HG02763 (cell line): ENCODE data around the gene KRT73.

Source experiments
- ATAC-seq: cut with Tn5 transposase; IDR thresholded peaks from one replicate; pipeline ENCODE4 v1.9.1; 2021; ENCODE audit warnings: mild to moderate bottlenecking, moderate library complexity; ENCODE audit not compliant: unreplicated experiment

The KRT73 gene

DNA sequence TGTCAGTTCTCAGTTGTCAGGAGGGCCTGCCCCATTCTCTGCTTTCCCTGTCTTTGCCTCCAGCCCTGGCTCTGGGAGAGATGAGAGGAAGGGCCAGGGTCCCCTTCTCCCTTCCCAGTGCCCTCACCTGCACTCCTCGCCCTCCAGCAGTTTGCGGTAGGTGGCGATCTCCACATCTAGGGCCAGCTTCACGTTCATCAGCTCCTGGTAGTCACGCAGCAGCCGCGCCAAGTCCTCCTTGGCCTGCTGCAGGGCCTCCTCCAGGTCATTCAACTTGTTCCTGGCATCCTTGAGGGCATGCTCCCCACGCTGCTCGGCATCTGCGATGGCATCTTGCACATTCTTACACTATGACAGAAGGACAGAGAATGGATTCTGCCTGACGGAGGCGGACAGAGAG lies 28.3 kb upstream of the KRT73 start:
- ATAC-seq, result no peak

DNA sequence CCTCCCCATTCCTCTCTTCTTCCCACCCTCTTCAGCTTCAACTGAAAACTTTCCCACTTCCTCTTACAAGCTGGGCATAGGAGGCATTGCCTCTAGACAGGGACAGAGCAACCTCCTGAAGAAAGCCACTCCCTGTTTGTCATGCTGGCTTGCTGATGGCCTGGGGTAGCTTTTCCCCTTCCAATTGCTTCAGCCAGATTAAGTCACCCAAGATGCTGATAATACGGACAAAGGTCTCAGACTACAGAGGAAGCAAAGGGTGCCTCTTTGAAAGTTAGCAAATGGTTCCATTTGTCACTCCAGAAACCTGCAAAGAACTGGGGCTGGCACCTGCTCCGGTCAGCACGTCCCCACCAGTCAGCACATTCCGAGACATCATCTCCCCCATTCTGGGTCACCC lies 27.6 kb upstream of the KRT73 start:
- ATAC-seq, result no peak

DNA sequence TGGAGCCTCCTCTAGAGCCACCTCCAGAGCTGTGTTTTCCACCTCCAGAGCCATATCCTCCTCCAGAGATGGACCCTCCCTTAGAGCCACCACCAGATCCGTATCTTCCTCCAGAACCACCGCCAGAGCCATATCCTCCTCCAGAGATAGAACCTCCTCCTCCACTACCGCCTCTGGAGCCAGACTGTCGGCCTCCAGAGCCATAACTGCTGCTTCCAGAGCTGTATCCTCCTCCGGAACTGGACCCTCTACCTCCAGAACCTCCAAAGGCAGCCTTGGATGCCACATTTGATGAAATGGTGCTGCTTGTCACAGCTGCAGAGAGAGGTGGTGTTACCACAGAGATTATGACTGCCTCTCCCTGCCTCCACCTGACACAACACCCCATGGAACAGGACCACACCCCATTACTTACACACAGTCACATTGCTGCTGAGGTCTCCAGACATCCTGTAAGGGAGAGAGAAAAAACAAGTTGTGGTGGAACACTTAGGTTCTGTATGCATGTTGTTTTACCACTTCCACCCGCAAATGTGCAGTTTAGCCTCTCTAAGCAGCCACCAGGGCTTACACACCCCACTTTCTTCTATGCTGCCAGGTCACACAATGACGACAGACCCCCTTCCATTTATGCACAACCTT lies 26.9 kb upstream of the KRT73 start:
- no peak for ATAC-seq

DNA sequence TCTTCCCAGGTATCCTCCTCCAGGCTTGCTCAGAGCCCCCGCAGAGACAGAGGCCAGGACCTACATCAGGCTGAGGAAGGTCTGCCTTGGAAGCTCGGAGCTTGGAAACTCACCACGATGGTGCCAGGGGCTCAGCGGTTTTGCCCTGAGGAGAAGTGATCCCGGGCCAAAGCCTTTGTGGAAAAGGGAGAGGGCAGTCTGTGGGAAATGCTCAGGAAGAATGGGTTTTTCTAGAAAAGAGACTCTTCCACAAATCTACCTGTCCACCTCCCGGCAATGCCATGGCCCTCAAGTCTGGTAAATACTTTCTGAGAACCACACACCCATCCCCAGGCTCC lies 25.7 kb upstream of the KRT73 start:
- ATAC-seq, result no peak

DNA sequence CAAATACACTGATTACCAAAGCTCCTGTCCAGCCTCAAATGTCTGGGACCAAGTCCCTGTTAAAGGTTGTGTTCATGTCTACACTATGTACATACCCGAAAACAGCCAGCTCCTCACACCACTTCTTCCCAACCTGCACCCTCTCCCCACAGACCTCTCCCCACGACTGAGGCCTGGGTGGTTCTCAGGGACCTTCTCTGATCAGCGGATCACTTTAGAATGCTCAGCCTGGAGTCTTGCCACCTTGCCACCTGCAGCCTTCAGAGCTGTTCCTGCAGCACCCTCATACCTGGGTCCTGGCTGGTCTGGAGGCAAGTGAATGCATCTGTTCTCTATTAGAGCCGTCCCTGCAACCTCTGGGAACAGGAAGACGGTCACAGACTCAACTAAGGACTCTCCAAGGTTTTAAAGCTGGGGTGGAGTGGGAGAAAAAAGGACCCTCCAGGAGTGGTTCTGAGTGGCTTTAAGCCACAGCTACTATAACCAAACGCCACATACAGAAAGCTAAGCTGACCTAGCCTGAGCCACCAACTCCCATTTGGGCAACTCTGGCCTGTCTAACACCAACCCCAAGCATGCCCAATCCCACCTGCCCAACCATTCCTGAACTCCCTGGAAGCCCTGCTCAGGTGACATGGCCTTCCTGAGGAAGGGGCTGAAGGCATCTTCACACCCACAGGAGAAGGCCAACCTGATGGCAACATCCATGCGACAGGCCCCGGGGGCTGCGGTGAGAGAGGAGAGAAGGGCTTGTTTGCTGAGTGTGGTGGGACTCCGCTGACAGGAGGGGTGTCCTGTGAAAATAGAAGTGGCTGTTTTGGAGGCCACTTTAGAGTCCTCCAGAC lies 25.1 kb upstream of the KRT73 start:
- ATAC-seq, result no peak

DNA sequence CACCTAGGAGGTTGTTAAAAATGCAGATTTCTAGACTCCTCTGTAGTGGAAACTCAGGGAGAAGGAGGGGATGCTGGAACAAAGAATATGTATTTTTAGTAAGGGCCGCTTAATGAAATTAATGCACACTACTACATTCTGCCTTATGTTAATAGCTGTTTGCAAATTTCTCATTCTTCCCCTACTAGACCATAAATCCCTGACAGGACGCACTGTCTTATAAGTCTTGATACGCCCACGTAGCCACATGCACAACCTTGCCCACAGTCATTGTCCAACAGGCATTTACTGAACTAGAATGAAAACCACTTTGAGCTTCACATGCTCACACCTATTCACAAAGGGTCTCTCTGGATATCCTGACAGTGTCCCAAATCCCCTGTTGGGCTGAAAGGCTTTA lies 23.1 kb upstream of the KRT73 start:
- no peak for ATAC-seq

DNA sequence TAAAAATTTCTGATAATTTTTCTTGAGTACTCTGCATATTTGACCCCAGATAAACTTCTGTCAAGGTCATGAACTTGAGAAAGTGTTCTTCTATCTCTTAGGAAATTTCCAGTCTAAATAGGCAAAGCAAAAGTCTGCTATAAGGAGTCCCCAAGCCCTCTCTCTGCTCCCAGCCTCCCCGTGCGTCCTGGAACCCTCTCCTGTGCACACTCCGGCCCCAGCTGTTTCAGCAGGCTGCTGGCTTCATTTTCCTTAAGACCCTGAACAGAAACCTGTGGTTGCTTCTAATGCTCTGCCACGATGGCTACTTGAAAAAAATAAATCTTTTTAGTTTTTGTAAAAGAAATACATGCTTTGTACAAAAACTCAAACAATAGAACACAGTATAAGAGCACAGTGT lies 18.9 kb upstream of the KRT73 start:
- no peak for ATAC-seq

DNA sequence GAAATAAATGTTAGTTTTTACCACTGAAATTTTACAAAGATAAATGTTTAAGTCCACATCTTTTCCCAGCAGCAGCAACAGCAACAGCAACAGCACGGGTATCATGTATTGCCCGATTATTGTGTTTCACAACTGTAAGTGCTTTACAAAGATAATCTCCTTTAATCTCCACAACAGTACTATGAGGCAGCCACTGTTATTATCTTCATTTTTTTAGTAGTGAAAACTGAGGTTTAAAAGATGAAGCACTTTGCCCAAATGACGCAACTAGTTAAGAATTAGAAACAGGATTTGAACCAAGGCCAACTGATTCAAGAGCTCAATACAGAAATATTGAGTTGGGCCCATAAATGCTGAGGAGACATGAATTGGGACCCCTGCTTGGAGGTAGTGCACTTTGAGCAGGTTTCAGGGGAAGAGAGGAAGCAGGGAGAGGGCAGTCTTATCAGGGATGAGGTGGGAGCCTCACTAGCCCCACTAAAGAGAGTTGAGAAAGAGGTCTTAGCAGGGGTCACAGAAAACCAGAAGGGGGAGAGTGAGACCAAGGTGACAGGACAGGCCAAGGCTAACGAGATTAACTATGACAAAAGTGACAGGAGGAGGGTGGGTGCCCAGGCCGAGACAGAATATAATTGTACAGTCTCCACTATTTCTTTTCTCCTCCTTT lies 18.4 kb upstream of the KRT73 start:
- ATAC-seq, result no peak

DNA sequence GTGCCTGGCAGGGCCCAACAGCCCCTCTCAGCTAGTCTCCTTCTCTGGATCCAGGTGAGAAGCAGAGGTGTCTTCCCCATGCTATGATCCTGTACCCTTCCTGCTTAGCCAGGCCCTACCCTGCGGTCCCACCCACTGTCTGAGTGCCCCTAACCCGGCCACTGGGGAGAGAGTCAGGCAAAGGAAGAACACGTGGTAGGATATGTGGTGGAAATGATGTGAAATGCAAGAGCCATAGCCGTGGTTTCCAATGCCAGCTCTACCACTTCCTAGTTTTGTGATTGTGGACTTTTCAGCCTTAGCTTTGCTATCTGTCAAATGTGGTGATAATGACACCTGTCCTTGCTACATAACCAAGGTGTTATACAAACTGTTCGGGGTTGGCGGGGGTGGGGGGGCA lies 17.8 kb upstream of the KRT73 start:
- no peak for ATAC-seq

DNA sequence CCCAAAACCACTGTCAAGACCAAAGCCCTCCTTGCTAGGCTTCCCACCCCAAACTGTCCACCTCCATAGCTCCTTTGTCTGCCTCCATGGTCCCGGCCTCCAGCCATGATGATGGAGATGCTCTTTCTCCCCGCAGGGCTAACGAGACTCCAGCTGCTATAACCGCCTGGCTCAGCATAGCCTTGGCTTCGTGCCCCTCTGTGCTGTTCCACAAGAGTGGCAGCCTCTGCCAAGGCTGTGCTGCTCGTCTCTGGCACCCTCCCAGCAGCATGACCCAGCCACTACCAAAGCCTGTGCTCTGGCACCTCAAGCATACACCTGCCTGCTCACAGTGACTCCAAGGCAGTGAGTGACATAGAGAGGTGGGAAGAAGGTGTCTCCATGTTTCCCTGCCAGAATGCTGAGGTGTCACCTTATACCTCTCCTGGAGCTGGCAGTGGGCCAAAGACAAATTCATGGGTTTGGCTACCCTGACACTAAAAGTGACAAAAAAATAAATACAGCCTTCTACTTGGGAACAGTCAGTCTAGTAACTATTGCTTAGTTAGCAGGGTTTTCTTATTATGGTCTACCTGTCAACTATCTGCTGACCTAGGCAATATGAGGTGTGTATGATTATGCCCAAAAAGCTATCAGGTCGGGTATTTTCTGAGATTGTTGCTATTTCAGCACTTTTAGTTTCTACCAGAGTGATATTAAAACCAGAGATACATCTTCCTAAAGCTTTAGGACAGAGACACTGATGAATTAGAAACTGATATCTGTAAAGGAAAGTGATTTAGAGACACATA lies 16.1 kb upstream of the KRT73 start:
- ATAC-seq, result no peak

DNA sequence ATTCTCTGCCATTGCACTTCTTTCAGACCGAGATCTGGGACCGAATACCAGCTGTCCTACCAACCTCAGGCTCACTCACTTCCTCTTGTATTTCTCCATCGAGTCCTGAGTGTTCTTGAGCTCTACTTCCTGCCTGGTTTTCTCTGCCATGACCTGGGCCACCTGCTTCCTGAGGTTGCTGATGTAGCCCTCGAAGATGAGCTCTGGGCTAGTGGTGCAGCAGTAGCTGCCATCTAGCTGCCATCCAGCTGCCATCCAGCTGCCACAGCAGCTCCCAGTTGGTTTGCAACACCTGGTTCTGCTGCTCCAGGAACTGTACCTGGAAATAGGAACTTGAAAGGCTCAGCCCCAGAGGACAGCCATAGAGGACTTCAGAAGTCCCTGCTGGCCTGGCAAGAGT lies 15.0 kb upstream of the KRT73 start:
- ATAC-seq, result no peak

DNA sequence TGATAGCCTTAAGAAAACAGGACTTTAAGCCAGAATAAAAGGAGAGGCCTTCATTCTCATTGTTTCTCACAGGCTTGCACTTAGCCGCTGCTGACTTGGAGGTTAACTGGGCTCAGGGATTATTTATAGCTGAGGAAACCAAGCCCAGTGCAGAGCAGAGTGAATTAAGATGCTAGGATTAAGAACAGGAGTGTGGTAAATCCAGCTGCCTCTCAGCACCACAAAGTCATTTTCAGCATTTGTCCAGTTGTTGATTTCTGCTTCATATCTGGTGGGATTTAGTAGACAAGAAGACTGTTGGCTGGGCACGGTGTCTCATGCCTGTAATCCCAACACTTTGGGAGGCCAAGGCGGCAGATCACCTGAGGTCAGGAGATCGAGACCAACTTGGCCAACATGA lies 14.3 kb upstream of the KRT73 start:
- ATAC-seq, result no peak

DNA sequence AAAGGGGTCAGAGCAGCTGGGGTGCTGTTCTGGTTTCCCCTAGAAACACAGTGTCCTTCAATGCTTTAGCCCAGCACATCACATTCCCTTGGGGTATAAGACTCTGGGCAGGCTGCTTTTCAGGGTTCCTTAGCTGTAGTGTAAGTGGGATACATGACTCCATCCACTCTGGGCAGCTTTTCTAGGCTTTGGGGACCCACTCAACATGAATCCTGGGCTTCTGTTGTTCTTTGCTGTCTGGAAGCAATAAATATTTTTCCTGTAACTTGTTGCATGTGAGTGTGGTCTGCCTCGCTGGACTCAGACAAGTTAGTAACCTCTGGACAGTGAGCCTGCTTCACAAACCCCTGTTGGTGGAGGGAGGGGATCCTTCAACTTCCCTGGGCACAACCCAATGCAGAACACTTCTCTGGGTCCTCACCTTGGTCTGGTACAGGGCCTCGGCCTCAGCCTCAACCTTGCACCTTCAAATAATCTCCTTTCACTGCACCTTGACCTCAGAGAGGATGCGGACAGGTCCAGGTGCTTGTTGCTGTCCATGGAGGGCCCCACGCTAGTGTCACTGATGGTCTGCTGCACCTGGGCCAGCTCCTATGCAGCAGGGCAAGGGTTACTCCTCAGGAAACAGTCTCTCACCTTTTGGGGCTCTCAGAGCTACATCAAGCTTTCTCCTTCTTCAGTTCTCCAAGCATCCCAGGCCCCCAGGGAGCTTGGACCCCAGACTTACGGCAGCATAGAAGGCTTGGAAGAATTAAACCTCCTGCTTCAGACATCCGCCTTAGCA lies 13.5 kb upstream of the KRT73 start:
- no peak for ATAC-seq

DNA sequence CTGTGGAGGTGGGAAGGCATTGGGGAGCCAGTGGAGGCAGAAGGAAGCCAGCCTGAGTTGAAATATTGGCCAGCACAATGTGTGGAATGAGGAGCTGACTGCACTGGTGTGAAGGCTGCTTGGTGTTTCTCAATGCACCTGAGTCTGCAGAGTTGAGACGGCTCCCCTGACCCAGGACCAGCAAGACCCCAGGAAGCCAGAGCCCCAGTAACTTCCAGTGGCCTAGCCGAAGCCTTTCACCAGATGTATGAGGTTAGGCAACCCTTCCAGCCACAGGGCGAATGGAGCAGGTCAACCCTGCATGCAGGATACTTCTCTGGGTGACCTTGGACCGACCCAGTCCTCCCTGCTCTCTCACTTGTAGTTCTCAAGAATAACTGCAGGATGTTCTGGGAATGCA lies 12.9 kb upstream of the KRT73 start:
- ATAC-seq, result no peak

DNA sequence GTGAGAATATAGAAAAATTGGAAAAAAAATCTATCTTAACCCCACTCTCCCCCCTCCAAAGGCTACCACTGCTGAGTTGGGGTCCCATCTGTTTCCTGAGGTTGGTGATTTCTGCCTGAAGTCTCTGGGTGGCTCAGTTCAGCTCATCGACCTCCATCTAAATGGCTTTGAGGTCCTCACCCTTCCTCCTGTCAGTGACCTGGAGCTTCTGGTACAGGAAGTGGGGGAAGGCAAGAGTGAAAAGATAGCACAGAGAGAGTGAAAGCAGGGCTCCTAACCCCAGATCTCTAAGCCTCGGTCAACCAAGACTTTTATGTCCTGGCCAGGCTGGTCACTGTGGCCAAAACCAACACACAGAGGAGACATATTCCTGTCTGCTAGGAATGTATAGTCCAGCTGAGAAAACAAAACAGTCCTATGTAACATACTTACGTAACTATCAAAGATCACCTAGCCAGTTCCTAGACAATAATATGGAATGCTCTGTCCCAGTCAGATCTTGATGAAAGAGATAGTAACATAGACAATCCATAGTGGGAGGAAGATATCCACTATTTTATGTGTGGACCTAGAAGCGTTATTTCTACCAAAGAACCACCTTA lies 12.3 kb upstream of the KRT73 start:
- no peak for ATAC-seq

DNA sequence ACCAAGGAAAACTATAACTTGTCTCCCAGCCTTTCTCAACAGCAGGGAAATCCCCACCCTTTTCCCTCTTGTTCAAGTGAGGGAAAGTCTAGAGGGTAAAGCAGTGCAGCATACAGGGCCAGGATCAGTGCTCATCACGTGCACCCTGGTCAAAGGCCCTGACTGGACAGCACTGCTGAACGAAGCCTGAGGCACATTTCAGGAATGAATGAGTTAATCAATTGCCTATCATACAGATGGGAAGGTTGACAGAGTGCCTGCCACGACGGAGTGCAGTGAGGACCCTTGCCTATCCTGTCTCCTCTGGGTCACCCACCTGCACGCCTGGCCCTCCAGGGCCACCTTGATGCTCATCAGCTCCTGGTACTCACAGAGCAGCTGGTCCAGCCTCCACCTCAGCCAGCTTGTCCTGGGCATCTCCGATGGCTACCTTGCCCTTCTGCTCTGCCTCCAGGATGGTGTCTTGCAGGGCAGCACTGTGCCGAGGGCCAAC lies 11.7 kb upstream of the KRT73 start:
- no peak for ATAC-seq

DNA sequence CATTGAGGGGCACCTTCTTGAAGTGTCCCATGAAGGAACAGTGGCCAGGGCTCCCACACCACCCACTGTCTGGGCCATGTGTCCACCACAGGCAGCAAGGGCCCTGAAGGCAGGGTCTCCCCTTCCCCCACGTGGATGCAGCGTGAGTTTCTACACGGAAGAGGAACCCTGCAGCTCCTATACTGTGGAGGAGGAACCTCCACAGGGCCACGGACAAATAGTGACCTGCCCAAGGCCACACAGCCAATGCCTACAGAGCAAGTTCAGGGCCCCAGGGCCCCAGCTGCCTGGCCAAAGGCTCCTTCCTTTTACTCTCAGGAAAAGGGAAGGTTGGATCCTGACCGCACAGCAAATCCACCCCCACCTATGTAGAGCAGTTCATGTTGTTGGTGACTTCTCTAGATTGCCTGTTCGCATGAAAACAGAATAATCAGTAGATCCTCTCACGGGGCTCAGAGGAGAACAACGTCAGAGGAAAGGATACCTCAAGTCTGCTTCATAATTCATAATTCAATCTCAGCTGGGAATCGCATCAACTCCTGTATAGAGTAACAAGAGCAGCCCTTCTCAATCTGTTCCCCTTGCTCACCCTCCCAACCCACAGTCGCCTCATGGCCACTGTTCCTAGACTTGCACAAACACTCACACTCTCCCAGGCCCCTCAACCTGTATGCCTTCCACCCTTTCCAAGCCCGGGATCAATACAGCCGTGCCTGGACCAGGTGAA lies 11.1 kb upstream of the KRT73 start:
- no peak for ATAC-seq

DNA sequence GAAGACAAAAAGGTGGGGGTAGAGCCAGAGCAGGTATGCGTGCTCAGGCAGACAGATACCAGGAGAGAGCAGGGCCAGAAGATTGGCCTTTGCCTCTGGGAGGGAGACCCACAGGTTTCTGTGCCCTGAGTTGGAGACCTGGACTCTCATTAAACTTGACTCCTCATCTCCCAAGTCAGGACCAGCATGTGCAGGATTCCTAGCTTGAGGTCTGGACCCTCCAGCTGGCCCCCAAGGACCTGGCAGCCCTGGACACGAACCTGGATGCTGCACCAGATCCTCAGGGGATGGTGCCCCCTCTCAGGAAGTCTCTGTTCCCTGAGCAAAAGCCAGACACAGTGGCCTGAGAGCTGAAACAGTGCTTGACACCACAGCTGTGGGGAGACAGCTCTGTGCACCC lies 10.5 kb upstream of the KRT73 start:
- no peak for ATAC-seq

DNA sequence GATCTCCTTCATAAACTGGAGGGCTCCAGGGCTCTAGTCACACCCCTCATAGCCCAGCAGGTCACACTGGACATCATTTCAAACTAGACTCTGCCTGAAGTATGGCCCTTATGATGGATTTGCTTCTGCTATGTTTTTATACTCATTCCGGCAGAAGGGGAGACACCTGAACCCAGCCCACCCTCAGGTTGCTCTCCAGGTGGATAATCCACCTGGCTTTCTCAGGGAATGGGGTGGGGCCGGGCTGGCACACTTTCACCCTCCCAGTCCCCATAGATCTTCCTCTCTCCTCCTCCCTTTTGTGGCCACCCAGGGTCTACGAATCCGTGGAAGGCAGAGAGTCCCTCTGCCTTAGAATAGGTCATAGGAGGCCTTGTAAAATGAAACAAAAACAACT lies 9.8 kb upstream of the KRT73 start:
- no peak for ATAC-seq
